Osteoblast (primary cell): ENCODE measurements around the gene CREG2. TPM values are rescaled to one million over a fixed set of nuclear protein-coding genes. Genes with fewer than 3 reads are reported as not detected.
"Not testable (repeated sequence)": the region's sequence is repeated elsewhere in the genome, so short reads cannot be mapped to it uniquely, and the experiment has no call there.

ENCODE experiments used
- DNase-seq: peaks from one replicate; pipeline ENCODE4 v3.0.0; 2011; ENCODE audit warnings: low spot score, mixed read lengths; ENCODE audit not compliant: insufficient read length; ENCODE audit errors: missing footprints
- H2AFZ ChIP-seq: 2 replicates; pipeline ENCODE4 v1.6.0; 2011; ENCODE audit warnings: mild to moderate bottlenecking, low read length
- H3K27ac ChIP-seq: 2 replicates; pipeline ENCODE4 v1.5.1; 2011; ENCODE audit warnings: mild to moderate bottlenecking, low read depth, low read length, moderate library complexity
- H3K27me3 ChIP-seq: 2 replicates; pipeline ENCODE4 v1.6.0; 2012; ENCODE audit warnings: mild to moderate bottlenecking, control low read depth, inconsistent platforms, low read length, moderate library complexity; ENCODE audit not compliant: insufficient read depth
- H3K36me3 ChIP-seq: 2 replicates; pipeline ENCODE4 v1.5.1; 2011; ENCODE audit warnings: mild to moderate bottlenecking, low read length, control low read depth, moderate library complexity; ENCODE audit not compliant: insufficient read depth
- H3K4me1 ChIP-seq: 2 replicates; pipeline ENCODE4 v1.5.1; 2011; ENCODE audit warnings: mild to moderate bottlenecking, low read length, control low read depth, moderate library complexity; ENCODE audit not compliant: insufficient read depth
- H3K4me2 ChIP-seq: 2 replicates; pipeline ENCODE4 v1.6.0; 2011; ENCODE audit warnings: mild to moderate bottlenecking, low read length; ENCODE audit not compliant: insufficient read depth
- H3K4me3 ChIP-seq: fragments of 200-600 bp; sonication (generic); 3 replicates; pipeline ENCODE4 v1.5.1; 2012; ENCODE audit warnings: mild to moderate bottlenecking, low read length, inconsistent platforms; ENCODE audit not compliant: insufficient read depth
- H3K79me2 ChIP-seq: 2 replicates; pipeline ENCODE4 v1.6.0; 2012; ENCODE audit warnings: mild to moderate bottlenecking, low read length, control low read depth, inconsistent platforms; ENCODE audit not compliant: insufficient read depth
- H3K9me3 ChIP-seq: 2 replicates; pipeline ENCODE4 v1.5.1; 2011; ENCODE audit warnings: low read depth, low read length, control low read depth
- H4K20me1 ChIP-seq: 2 replicates; pipeline ENCODE4 v1.6.0; 2012; ENCODE audit warnings: mild to moderate bottlenecking, low read length, control low read depth; ENCODE audit not compliant: insufficient read depth
- CTCF ChIP-seq: IDR thresholded peaks from 2 replicates; pipeline ENCODE4 v1.5.1; 2011; ENCODE audit warnings: mild to moderate bottlenecking, low read depth, low read length, moderate library complexity; ENCODE audit errors: extremely low read depth
- total RNA-seq: library from RNA; depleted of rRNA; stranded (reverse); fragments of >200 nt; gene quantifications from 2 replicates; pipeline ENCODE4 v1.2.3, GENCODE V29; 2012

The CREG2 gene
- total RNA-seq, 1 donor: 0.36 TPM

- H4K20me1 ChIP-seq: no peaks in the 10 kb centered on the region
- no peak for TF ChIP-seq CTCF
- no peaks in the 10 kb centered on the region for H3K27me3 ChIP-seq
- H3K4me2 ChIP-seq: no peak overlapping the region
- no peaks in the 10 kb centered on the region for H3K79me2 ChIP-seq
- no peaks in the 10 kb centered on the region for H3K36me3 ChIP-seq
- no peak for DNase-seq
- no peaks in the 10 kb centered on the region for H3K4me1 ChIP-seq
- H3K27ac ChIP-seq: no peak overlapping the region
- H3K4me3 ChIP-seq: no peak overlapping the region
- no peaks in the 10 kb centered on the region for H3K9me3 ChIP-seq
- H2AFZ ChIP-seq: peak overlapping the region; percentile 69
These were observed 59.4 kb downstream of the CREG2 start for GRCh38 chr2:101327863-101328394.

- no peak overlapping the region for H2AFZ ChIP-seq
- no peak overlapping the region for H3K27ac ChIP-seq
- H3K36me3 ChIP-seq: no peaks in the 10 kb centered on the region
- H4K20me1 ChIP-seq: no peaks in the 10 kb centered on the region
- TF ChIP-seq CTCF: no peak
- no peak overlapping the region for H3K4me3 ChIP-seq
- H3K4me1 ChIP-seq: no peaks in the 10 kb centered on the region
- H3K79me2 ChIP-seq: no peaks in the 10 kb centered on the region
- DNase-seq: no peak
- H3K4me2 ChIP-seq: no peak overlapping the region
- H3K9me3 ChIP-seq: no peaks in the 10 kb centered on the region
- peaks cover 4% of the 10 kb centered on the region for H3K27me3 ChIP-seq
These were observed 61.9 kb downstream of the CREG2 start for GRCh38 chr2:101325425-101325824.

- not testable (repeated sequence) for H3K9me3 ChIP-seq, H3K4me1 ChIP-seq, H3K27me3 ChIP-seq, H2AFZ ChIP-seq, DNase-seq, H3K27ac ChIP-seq, H3K4me3 ChIP-seq, H3K36me3 ChIP-seq, H3K79me2 ChIP-seq, H4K20me1 ChIP-seq, H3K4me2 ChIP-seq
These were observed 70.7 kb downstream of the CREG2 start for GRCh38 chr2:101316568-101316967.

- H3K79me2 ChIP-seq: peaks cover 21% of the 10 kb centered on the region
- no peak overlapping the region for H2AFZ ChIP-seq
- H3K9me3 ChIP-seq: no peaks in the 10 kb centered on the region
- peaks cover 3% of the 10 kb centered on the region for H3K27me3 ChIP-seq
- H3K27ac ChIP-seq: no peak overlapping the region
- no peak overlapping the region for H3K4me3 ChIP-seq
- no peaks in the 10 kb centered on the region for H3K36me3 ChIP-seq
- H3K4me1 ChIP-seq: peaks cover 3% of the 10 kb centered on the region
- no peak for DNase-seq
- no peak for TF ChIP-seq CTCF
- H4K20me1 ChIP-seq: peaks cover 11% of the 10 kb centered on the region
- no peak overlapping the region for H3K4me2 ChIP-seq
These were observed 75.6 kb downstream of the CREG2 start for GRCh38 chr2:101311696-101312017.
